HT-29 (cell line): Measurements from ENCODE around the gene PPP1R16B. TPM values are rescaled to one million over a fixed set of nuclear protein-coding genes. Genes with fewer than 3 reads are reported as not detected.
"Not testable (repeated sequence)": the region's sequence is repeated elsewhere in the genome, so short reads cannot be mapped to it uniquely, and the experiment has no call there.

Source experiments
- DNase-seq: peaks from one replicate; pipeline ENCODE4 v3.0.0-alpha.2; 2015; ENCODE audit warnings: low spot score
- total RNA-seq: library from RNA; depleted of rRNA; stranded (reverse); fragments of >200 nt; shearing (Covaris generic); gene quantifications from 2 replicates; pipeline ENCODE4 v1.2.3, GENCODE V29; 2014

Gene PPP1R16B
- total RNA-seq, 1 experiment from 2014 or later = not detected

DNA sequence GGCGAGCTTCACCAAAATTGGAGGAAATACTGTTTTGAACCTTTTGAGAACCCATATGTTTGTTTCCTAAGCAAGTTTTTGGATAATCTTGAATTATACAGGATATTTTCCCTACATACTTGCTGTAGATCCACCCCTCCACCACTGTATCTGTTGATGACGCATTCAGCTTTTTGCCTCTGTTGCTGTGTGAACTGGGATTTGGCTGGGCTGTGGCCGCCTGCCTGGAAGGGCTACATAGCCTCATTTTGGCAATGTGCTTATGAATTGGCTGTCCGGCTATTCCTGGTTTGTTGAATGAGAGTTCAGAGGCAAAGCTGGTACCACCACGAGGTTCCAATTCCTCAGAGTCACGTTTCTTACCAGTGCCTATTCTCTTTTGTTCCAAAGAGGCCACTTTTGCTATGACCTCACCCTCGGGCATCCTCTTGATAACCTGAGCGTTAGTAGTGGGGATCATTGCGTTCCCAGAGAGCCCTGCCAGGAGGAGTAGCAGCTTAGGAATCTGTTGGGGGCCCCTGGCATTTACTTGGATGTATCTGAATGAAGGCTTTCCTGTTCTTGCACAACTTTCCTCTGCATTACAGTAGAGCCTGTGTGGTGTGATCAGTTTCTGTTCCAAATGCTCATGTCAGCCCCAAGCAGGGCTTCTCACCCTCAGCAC, 127.1 kb downstream of the PPP1R16B start:
- no peak for DNase-seq

DNA sequence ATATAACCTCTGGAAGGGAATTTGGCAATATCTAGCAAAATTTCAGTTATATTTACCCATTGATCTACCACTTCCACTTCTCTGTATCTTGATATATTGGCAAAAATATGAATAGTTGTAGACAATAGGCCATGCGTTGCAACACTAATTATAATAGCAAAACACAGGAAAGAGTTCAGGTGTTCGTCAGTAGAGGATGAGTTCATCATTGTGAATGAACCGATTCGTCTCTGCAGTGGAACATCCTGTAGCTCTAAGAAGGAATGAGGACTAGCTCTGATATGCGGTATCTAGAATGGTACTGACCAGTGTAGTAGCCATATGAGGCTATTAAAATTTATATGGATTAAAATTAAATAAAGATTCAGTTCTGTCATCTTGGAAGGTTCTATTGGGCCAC, 129.0 kb downstream of the PPP1R16B start:
- DNase-seq = no peak

DNA sequence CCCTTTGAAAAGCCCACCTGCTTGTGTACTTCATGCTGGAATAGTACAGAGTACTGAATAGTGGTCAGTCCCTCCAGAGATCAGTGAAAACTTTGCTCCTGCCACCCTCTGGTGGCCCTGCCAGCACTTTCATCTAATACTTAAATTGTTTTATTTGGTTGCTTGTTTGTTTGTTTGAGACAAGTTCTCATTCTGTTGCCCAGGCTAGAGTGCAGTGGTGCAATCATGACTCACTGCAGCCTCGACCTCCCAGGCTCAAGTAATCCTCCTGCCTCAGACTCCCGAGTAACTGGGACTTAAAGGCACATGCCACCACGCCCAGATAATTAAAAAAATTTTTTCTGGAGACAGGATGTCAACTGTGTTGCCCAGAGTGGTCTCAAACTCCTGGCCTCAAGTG, 129.8 kb downstream of the PPP1R16B start:
- peak; percentile 35 for DNase-seq

DNA sequence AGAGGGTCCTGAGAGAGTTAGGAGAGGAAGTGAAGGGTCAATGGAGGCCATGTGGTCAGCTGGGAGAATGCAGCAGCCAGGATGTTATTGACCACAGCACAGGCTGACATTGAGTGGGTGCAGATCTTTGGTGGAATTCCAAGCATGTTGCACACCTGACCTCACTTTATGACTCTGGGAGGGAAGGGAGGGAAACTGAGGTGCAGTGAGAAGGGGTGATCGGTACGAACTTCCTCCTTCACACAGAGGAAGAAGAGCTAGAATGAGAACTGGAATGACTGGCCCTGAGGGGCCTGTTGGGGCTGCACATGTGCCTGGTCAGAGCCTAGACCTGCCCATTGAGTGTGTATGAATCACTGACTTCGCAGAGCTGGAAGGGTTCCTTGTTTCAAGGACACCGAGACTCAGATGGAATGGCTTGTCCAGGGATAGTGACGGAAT, 130.5 kb downstream of the PPP1R16B start:
- no peak for DNase-seq

DNA sequence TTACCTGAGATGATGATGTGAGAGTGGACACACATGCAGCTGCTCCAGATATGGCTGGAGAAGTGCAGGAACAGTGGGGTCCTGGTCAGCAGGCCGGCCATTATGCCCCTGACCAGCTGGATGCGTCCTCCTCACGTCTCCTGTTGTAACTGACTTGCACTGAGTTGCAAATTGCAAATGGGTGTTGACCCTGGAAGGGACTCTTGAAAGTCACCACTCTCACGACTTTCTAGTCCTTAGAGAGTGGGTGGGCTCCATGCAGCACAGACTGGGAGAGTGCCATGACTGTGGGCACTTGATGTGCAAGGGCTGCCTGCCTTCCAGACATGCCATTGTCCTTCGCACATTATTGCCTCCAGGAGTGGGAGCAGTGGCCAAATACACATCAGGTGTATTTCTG, 131.5 kb downstream of the PPP1R16B start:
- no peak for DNase-seq

DNA sequence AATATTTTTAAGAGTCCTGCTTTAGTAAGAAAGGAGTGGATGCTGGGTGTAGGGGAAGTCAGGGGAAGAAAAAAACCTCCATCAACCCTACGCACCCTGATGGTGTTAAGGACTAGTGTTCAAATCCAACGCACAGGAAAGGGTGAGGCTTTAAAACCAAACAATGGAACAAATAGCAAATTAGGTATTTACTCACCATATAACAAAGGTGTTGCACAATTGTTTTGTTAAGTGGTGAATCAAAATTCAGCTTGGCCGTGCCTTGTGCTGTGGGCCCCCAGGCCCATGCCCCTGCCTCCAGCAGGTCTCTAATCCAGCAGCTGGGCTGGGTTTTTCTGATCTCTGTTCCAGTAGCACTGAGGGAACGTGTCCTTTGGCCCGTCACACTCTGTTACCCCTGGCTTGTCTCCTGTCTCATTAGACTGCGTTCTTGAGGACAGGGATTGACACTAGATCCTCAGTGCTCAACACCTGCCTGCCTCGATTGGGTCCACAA, 132.5 kb downstream of the PPP1R16B start:
- no peak for DNase-seq

DNA sequence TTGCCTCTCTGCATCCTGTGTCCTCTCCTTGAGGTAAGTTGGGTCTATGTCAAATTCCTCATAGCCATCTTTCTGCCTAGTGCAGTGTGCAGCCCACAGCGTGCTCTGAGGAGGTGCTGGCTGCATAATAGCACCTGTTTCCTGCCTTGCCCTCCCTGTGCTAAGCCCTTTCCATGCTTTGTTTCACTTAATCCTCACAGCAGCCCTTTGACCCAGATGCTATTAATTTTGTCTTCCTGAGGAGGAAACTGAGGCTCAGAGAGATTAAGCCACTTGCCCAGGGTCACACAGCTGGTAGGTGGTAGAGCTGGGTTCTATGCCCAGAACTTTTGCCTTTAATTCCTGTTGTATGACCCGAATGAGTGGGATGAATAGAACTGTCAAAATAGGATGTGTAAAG, 134.2 kb downstream of the PPP1R16B start:
- DNase-seq = no peak

DNA sequence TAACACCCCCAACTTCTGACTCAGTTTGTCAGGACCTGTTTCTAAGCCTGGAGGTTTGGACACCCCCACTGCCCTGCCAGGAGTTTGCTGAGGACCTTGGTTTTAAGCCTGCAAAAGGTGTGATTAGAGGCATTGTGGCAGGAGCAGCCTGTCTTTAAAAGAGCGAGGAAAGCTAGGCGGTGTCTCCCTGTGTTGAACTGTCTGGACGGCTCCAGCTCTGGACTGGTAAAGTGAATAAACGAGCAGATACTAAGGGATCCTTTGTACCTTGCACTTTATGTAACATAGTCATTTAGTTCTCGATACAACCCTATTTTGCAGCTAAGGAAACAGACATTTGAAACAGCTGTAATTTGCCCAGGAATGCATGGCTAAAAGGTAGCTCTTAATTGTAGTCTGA, 135.1 kb downstream of the PPP1R16B start:
- no peak for DNase-seq

DNA sequence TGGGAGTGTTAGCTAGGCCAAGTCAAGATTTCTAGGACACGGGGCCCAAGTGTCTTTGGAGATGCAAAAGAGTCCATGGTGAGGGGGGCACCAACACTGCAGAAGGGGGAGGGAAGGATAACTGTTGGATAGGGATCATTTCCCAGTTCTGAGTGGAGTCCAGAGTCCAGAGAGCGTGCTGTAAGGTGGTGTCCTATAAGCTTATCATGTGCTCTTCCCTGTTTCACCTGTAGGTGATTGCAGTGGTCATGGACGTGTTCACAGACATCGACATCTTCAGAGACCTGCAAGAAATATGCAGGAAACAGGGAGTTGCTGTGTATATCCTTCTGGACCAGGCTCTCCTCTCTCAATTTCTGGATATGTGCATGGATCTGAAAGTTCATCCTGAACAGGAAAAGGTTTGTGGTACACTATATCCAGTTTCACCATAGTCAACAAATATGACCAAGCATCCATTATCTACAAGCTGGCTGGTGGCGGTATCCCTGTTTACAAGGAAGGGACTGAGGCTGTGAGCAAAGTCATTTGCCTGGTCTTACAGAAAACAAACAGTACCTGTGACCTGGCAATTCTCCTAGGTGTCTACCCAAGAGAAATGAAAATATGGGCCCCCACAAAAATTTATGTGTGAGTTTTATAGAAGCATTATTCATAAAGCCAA, 136.4 kb downstream of the PPP1R16B start:
- peak; percentile 39 for DNase-seq

DNA sequence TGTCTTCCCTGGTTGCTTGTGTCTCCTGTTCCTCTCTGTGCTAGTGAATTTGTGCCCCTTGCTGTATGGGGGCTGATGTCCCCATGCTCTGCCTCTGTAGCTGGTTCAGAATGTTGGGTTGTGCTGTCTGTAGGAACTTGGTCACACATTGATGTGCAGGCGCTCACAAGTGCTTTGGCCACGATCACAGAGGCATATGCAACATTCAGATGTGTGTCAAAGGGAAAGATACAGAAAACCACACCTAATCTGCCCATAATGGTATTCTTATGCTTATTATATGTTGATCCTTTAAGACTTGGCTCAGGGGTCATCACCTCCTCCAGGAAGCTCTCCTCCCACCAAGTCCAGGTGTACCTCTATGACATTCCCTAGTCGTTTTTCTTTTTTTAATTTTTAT, 139.5 kb downstream of the PPP1R16B start:
- DNase-seq = no peak

DNA sequence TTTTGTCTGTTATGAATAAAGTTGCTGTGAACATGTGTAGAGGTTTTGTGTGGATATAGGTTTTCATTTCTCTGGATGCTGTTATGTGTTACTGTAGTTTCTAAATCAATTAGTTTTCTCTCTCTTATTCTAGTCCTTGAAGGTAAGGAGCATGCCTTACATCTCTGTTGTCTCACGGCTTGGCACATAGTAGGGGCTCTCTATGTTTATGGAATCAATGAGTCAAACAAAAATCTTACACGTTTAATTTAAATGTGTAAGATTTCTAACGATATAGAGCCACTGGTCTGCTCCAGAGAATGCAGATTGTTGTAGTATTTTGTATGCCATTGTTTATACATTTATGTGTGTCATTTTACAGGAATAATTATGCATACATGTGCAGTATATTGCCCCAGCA, 141.3 kb downstream of the PPP1R16B start:
- DNase-seq = no peak

DNA sequence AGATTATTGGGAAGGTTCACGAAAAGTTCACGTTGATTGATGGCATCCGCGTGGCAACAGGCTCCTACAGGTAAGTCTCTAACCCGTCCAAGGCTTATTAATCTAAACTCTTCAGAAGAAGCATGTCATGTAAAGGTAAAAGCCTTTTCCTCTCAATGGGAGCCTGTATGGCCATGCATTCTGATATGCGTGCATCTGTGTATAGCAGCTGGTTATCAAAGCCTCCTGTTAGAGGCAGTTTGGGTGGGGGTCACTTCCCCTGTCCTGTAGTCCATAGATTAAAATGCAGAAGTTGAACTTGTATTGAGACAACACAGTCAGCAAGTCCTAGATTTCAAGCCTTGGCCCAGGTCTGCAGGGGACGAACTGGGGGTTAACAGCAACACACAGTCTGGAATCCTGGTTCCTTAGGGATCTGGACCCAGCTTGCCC, 142.4 kb downstream of the PPP1R16B start:
- DNase-seq = no peak

DNA sequence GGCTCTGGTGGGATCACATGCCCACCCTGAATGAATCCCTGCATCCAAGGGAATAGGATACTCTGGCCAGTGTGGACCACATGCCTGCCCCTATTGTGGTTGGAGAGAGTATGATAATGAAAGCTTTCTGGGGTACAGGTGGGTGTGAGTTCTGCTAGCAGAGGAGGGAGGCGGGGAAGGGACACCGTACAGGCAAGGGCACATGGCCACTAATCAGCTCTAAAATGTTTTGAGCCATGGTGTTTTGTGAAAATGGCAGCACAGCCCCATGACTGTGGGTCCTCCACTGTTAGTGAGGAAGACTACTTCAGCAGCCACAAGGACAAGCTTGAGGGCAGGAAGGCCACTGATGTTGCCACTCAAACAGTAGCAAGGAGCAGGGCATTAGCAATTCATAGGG, 144.8 kb downstream of the PPP1R16B start:
- DNase-seq = no peak

DNA sequence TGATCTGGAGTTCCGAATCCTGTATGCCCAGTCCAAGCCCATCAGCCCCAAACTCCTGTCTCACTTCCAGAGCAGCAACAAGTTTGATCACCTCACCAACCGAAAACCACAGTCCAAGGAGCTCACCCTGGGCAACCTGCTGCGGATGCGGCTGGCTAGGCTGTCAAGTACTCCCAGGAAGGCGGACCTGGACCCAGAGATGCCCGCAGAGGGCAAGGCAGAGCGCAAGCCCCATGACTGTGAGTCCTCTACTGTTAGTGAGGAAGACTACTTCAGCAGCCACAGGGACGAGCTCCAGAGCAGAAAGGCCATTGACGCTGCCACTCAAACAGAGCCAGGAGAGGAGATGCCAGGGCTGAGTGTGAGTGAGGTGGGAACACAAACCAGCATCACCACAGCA, 146.1 kb downstream of the PPP1R16B start:
- no peak for DNase-seq

DNA sequence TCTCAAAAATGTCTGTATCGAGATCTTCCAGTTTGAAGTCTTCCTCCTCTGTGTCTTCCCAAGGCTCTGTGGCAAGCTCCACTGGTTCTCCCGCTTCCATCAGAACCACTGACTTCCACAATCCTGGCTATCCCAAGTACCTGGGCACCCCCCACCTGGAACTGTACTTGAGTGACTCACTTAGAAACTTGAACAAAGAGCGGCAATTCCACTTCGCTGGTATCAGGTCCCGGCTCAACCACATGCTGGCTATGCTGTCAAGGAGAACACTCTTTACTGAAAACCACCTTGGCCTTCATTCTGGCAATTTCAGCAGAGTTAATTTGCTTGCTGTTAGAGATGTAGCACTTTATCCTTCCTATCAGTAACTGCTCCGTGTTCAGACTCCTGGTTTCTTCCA, 146.7 kb downstream of the PPP1R16B start:
- DNase-seq = no peak

DNA sequence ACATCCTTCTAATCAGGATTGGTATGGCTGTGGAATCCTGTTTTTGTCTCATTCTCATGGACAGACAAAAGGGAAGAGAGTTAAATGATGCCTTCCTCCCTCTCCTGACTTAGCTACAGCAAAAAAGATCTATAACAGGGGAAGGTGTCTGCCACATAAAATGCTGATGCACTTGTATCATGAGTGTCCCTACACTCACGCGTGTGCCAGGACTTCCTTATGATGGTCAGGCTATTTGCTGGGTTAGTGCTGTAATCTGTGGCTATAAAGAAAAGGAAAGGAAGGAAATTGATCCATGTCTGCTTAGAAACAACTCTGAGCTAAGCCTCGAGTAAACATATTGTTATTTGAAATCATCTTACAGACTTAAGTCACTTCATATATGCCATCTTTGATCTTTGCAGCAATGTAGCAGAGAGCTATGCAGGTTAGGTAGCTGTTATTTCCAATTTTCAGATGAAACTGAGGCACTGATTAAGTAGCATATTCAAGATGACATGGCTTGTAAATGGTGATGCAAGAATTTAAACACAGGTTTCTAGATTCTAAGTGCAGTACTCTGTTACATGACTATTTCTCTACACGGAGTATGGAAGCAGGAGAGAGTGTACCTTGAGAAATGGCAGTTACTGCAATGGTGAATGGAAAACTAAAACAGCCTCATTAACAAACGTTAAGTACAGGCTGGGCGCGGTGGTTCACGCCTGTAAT, 148.3 kb downstream of the PPP1R16B start:
- no peak for DNase-seq

DNA sequence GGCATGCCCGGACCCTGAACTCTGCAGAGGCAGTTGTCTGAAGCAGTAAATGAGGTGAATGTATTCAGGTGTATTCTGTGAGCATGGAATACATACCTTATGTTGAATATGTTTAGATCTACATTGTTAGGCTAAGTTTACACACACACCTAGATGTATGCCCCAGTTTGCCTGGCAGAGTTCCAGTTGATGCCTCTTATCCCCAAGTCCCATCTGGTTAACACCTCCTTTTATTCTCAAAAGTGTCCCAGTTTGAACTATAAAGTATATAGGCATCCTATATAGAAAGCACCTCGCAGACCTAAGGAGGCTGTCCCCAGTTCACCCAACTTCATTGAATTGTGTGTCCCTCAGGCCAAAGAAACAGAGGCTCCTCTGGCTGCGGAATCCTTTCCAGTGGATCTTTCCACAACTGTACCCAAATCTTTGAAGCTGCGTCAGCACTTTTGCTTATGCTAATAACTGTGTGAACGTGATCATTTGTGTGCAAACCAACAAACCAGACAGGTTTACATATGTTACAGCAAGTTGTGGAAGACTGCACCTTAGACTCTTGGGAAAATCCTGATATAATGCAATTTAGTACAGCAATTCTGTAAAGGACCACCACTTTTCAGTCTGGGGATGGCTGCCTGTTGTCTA, 151.9 kb downstream of the PPP1R16B start:
- DNase-seq = no peak

DNA sequence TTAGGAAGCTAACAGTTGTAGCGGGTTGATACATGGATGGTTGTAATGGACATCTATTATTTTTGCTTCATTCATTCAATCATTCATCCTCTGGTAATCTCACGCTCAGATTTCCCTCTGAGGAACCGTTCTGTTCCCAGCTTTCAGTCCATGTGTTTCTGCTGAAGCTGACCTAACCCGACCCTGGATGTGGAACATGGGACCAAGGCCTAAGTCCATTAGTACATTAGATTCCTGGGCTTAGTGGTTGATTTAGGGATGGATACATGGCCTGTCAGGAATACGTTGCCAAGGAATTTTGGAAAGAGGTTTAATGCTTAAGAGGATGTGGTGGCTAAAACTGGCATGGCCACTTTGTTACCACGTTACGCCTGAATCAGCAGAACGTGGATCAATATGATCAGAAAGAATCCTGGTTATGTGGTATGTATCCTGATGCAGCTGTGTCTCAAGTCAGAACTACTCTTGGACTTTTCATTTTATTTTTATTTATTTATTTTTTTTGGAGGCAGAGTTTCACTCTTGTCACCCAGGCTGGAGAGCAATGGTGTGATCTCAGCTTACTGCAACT, 152.5 kb downstream of the PPP1R16B start:
- DNase-seq = no peak

DNA sequence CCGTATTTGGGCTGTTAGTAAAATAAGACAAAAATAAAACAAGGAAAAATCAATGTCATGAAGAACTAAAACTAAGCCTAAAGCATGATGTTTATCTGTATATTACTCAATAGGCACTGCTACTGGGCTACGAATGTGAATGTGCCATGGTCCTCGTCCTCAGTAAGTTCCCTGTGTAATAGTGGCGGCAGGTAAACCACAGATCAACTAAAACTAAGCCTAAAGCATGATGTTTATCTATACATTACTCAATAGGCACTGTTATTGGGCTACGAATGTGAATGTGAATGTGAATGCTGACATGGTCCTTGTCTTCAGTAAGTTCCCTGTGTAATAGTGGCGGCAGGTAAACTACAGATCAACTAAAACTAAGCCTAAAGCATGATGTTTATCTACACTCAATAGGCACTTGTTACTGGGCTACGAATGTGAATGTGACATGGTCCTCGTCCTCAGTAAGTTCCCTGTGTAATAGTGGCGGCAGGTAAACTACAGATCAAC, 154.7 kb downstream of the PPP1R16B start:
- DNase-seq = not testable (repeated sequence)

DNA sequence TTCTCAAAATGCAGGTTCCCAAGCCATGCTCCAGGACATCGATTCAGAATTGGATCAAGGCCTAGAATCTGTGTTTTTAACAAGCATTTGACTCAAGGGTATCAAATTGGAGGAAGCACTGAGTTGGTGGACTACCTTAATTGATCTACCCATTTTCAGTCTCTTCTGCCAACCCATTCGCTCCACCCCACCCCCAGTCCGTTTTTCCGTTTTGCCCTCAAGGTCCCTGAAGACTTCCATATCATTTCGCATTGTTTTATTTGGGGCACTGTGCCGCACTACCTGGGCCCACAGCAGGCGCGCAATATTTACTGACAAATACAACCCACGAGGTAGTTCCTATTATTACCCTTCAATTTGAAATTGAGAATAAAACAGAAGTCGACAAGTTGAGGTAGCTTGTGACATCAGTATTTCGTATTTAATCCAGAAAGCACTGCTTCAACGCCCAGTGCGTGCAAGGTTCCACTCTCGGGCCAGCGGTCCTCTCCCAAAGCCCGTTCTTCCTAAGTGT, 156.1 kb downstream of the PPP1R16B start:
- no peak for DNase-seq
